ENCODE data around the gene SULT6B1.

- TF ChIP-seq CTCF (IDR thresholded peaks at IDR 0.05): no peak
- no peak for TF ChIP-seq EZH2 (IDR thresholded peaks at IDR 0.05; ENCODE audit: borderline replicate concordance, insufficient read depth, low read depth, low read length, poor library complexity, severe bottlenecking)
Measured at GRCh38 chr2:37190290-37190689, 1.8 kb upstream of the SULT6B1 start.

Data from B cell (primary cell).